Mucosa of descending colon (tissue), 3 donors: Measurements from ENCODE around the gene CHD3. TPM values are rescaled to one million over a fixed set of nuclear protein-coding genes. Genes with fewer than 3 reads are reported as not detected.
"Not testable (repeated sequence)": the region's sequence is repeated elsewhere in the genome, so short reads cannot be mapped to it uniquely, and the experiment has no call there.

ENCODE experiments used
- ATAC-seq: fragments of 200-7000 bp; cut with Tn5 transposase; one replicate; pipeline ENCODE4 v1.9.1; 2020; ENCODE audit warnings: mild to moderate bottlenecking, moderate library complexity
- DNase-seq, 3 donors: peaks; one replicate each; pipeline ENCODE4 v3.0.0-alpha.2; 2020
- H3K36me3 ChIP-seq: fragments of 200-600 bp; one replicate; pipeline ENCODE4 v1.8.0; 2021; ENCODE audit warnings: low read depth, mild to moderate bottlenecking
- H3K4me1 ChIP-seq: fragments of 200-600 bp; one replicate; pipeline ENCODE4 v1.8.0; 2021; ENCODE audit warnings: low read depth, mild to moderate bottlenecking
- H3K4me3 ChIP-seq: fragments of 200-600 bp; one replicate; pipeline ENCODE4 v1.8.0; 2021; ENCODE audit warnings: mild to moderate bottlenecking
- H3K9me3 ChIP-seq: fragments of 200-600 bp; one replicate; pipeline ENCODE4 v1.8.0; 2021; ENCODE audit warnings: mild to moderate bottlenecking
- intact Hi-C, 2 donors: fragments of 100-400 bp; cut with DNase I in 1 of 2; cut with micrococcal nuclease in 1 of 2; formaldehyde crosslinking; loops; one replicate each; pipeline versions ENCODE4 v1.11.0 to v1.11.1; 2022; cut with DNase I, micrococcal nuclease
- total RNA-seq, 3 donors: library from RNA; stranded (reverse); fragmentation: NEBNext Ultra II Directional in 2 of 3; extraction: Animal tissue kit (Norgen Biotek cat#: 25700) in 2 of 3; gene quantifications; one replicate each; pipeline versions ENCODE4 v1.2.1 to v1.2.4, GENCODE V29; 2021 to 2023
- TF ChIP-seq, protein P1 (sequence below): fragments of 200-600 bp; IDR thresholded peaks from one replicate; pipeline ENCODE4 v1.8.0; 2022; ENCODE audit warnings: antibody characterized with exemption, mild to moderate bottlenecking
- donor health status: DM: no; HTN: no; CAD: no; lungs with moderate emphysema.
- donor health status: DM: no; HTN: no; CAD: no.
- donor health status: DM: no; HTN: yes; CAD: no.

The CHD3 gene
- total RNA-seq, 3 donors from 2014 or later = 52.7 to 151 (median 56.5) TPM

DNA sequence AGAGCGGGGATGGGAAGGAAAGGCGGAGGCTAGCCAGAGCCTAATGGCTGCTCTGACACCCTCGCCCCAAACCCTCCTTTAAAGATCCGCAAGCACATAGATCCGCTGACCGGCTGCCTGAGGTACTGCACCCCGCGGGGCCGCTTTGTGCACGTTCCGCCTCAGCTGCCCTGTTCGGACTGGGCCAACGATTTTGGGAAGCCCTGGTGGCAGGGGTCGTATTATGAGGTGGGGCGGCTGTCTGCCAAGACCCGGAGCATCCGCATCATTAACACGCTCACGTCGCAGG lies 30.1 kb upstream of the CHD3 start:
- Histone ChIP-seq H3K4me3 (peak overlapping the region; percentile 42), H3K9me3 (no peaks in the 10 kb centered on the region), H3K36me3 (peaks cover 8% of the 10 kb centered on the region), H3K4me1 (peaks cover 39% of the 10 kb centered on the region)
- DNase-seq = peak; percentile 63 to 71 (median 66)
- intact Hi-C loops = no loop called here
- TF ChIP-seq, protein P1, sequence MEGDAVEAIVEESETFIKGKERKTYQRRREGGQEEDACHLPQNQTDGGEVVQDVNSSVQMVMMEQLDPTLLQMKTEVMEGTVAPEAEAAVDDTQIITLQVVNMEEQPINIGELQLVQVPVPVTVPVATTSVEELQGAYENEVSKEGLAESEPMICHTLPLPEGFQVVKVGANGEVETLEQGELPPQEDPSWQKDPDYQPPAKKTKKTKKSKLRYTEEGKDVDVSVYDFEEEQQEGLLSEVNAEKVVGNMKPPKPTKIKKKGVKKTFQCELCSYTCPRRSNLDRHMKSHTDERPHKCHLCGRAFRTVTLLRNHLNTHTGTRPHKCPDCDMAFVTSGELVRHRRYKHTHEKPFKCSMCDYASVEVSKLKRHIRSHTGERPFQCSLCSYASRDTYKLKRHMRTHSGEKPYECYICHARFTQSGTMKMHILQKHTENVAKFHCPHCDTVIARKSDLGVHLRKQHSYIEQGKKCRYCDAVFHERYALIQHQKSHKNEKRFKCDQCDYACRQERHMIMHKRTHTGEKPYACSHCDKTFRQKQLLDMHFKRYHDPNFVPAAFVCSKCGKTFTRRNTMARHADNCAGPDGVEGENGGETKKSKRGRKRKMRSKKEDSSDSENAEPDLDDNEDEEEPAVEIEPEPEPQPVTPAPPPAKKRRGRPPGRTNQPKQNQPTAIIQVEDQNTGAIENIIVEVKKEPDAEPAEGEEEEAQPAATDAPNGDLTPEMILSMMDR = peak; percentile 23
- ATAC-seq = peak; percentile 15

DNA sequence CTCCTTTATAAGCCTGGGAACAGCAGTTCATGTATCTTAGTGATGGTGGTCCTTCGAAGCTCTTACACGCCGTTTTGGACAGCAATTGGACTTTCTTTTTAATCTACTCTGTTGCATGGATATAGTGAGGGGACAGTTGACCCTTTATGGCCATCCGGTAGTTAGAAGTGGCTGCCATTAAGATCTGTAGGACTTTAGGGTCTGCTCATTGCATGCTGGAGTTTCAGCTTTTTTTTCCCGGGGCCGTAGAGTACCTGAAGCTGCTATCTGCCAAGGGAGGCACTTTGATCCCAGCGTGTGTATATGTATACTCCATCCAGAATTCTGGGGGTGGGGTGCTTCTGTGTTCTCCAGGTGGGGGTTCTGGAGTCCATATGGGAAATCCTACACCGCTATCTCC lies 29.6 kb upstream of the CHD3 start:
- H3K4me3 ChIP-seq = no peak overlapping the region
- peaks cover 8% of the 10 kb centered on the region for H3K36me3 ChIP-seq
- TF ChIP-seq, protein P1 = no peak
- DNase-seq (no peak), ATAC-seq (no peak)
- intact Hi-C loops = no loop called here
- no peaks in the 10 kb centered on the region for H3K9me3 ChIP-seq
- H3K4me1 ChIP-seq = peaks cover 39% of the 10 kb centered on the region

DNA sequence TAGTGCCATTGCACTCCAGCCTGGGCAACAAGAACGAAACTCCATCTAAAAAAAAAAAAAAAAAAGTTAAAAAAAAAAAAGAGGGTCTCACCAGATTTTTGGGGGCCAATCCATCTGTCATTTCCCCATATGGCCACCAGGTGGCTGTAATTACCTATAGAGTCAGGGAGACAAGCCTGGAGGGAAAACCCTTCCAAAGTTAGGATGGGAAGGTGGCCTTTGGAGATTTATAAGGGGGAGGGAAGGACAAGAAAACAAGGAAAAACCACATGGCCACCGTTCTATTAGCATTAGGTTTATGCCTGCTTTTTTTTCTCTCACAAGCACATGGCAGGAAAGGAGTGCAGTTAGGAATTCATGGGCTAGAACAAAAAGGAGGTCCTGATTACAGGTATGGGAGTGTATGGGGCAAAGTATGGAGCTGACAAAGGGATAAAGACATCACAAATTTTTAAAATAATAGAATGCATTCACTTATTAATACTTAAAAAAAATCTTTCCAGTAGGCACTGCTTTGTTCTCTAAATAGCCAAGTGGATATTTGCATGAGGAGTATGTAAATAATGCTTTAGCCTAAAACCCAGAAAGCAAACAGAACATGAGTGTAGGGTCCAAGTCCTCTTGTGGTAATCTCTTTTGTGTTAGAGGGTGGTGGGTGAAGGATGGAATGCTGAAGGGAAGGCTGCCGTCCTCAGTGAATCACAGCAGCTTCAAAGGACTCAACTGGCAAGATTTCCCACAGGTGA lies 25.7 kb upstream of the CHD3 start:
- intact Hi-C loops = loop anchor here (5.0 kb wide), 2 partner anchors 34 to 124 kb away; no protein-coding TSS in a partner anchor
- Histone ChIP-seq H3K4me1 (peaks cover 24% of the 10 kb centered on the region), H3K36me3 (peaks cover under 1% of the 10 kb centered on the region), H3K9me3 (no peaks in the 10 kb centered on the region), H3K4me3 (no peak overlapping the region)
- TF ChIP-seq, protein P1 = peak; percentile 39
- DNase-seq = peak in 1 of 3 donors; percentile 76
- ATAC-seq = no peak

DNA sequence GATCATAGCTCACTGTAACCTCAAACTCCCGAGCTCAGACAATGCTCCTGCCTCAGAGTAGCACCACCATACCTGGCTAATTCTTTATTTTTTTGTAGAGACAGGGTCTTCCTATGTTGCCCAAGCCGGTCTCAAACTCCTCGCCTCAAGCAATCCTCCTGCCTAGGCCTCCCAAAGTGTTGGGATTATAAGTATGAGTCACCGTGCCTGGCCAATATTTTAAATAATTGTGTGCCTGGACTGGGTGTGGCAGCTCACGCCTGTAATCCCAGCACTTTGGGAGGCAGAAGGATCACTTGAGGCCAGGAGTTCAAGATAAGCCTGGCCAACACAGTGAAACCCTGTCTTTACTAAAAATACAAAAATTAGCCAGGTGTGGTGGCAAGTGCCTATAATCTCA lies 24.2 kb upstream of the CHD3 start:
- not testable (repeated sequence) for DNase-seq, H3K9me3 ChIP-seq, H3K4me1 ChIP-seq, H3K36me3 ChIP-seq, ATAC-seq, H3K4me3 ChIP-seq
- intact Hi-C loops = loop anchor here (5.0 kb wide), 2 partner anchors 33 to 123 kb away; no protein-coding TSS in a partner anchor

DNA sequence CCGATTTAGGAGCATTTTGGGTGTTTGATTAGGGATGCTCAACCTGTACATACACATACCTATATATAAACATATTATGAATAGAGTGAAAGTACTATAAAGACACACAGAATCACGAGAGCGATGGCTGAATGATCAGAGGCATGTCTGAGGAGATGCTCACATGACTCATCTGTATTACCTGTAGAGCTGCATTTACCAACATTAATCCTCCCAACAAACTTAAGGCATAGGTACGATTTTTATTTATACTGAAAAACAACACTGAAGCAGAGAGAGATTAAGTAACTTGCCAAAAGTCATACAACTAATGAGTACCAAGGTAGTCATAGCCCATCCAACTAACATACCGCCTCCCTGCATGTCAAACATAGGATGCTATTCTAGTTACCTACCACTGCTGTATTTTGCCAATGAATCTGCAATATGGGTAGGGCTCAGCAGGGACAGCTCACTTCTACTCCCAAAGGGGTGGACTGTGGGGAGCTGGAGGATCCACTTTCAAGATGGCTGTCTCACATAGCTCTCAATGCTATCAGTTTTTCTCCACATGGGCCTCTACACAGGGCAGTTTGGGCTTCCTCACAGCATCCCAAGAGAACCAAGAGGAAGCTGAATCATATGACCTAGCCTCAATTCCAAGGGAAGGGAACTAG lies 23.5 kb upstream of the CHD3 start:
- intact Hi-C loops = loop anchor here (5.0 kb wide), 2 partner anchors 32 to 122 kb away; no protein-coding TSS in a partner anchor

DNA sequence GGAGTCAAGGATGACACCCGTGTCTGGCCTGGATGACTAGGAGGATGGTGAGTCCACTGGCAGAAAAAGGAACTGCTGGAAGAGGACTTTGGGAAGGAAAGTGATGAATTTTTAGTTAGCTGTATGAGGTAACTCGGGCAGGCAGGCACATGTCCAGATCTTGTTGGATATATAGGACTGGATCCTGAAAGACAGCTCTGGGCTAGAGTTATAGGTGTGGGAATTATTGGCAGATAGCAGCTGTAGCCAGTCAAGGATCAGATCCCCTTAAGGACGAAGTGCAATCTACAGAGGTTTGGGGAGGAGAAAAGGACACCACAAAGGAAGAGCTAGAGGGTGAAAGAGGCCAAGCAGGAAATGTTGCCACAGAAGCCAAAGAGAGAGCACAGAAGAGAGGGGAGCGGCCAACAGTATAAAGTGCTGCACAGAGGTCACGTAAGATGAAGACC lies 20.7 kb upstream of the CHD3 start:
- Histone ChIP-seq H3K4me3 (no peak overlapping the region), H3K4me1 (peaks cover 7% of the 10 kb centered on the region), H3K9me3 (no peaks in the 10 kb centered on the region), H3K36me3 (no peaks in the 10 kb centered on the region)
- ATAC-seq (peak; percentile 83), DNase-seq (no peak)
- TF ChIP-seq, protein P1 = no peak
- intact Hi-C loops = no loop called here

More for the DNA sequence above, 23.5 kb upstream of the CHD3 start:
- Histone ChIP-seq H3K9me3 (no peaks in the 10 kb centered on the region), H3K36me3 (no peaks in the 10 kb centered on the region), H3K4me3 (no peak overlapping the region), H3K4me1 (peaks cover 8% of the 10 kb centered on the region)
- DNase-seq = no peak
- TF ChIP-seq, protein P1 = no peak
- no peak for ATAC-seq
